ENCODE measurements around the gene PNPO. TPM values are rescaled to one million over a fixed set of nuclear protein-coding genes. Genes with fewer than 3 reads are reported as not detected.
"Not testable (repeated sequence)": the region's sequence is repeated elsewhere in the genome, so short reads cannot be mapped to it uniquely, and the experiment has no call there.

The PNPO gene
- total and polyA plus RNA-seq, 2 experiments from 2014 or later: 12.2 to 17.0 TPM

GRCh38 chr17:47931848-47932247 lies 9.5 kb upstream of the PNPO start:
- H3K36me3 ChIP-seq (replicated peaks; ENCODE audit: insufficient read depth, low read depth): no peaks in the 10 kb centered on the region
- no peak overlapping the region for H2AFZ ChIP-seq
- no peak overlapping the region for H3K4me3 ChIP-seq
- H3K4me2 ChIP-seq: no peak overlapping the region
- no peaks in the 10 kb centered on the region for H4K20me1 ChIP-seq (ENCODE audit: insufficient read depth, poor library complexity, severe bottlenecking)
- no peaks in the 10 kb centered on the region for H3K4me1 ChIP-seq (ENCODE audit: insufficient read depth)
- H3K9me3 ChIP-seq (ENCODE audit: low read depth): no peaks in the 10 kb centered on the region
- H3K27ac ChIP-seq: no peak overlapping the region
- no peaks in the 10 kb centered on the region for H3K9me2 ChIP-seq (replicated peaks; ENCODE audit: insufficient read depth)
- DNase-seq (ENCODE audit: low spot score): no peak
- H3K79me2 ChIP-seq: no peaks in the 10 kb centered on the region
- no peak for TF ChIP-seq EZH2phosphoT487 (IDR thresholded peaks at IDR 0.05; ENCODE audit: low read depth, severe bottlenecking, unreplicated experiment)
- no peak for TF ChIP-seq CTCF (IDR thresholded peaks at IDR 0.05; ENCODE audit: poor library complexity)
- no peak for TF ChIP-seq EZH2 (IDR thresholded peaks at IDR 0.05; ENCODE audit: borderline replicate concordance)
- WGBS (ENCODE audit: low lambda C conversion rate, missing lambda C conversion rate): 89% methylated on average over 4 of the region's 4 CpGs
- no peaks in the 10 kb centered on the region for H3K27me3 ChIP-seq

GRCh38 chr17:47934856-47935255 lies 6.5 kb upstream of the PNPO start:
- H3K9me3 ChIP-seq (ENCODE audit: low read depth): no peaks in the 10 kb centered on the region
- H3K27ac ChIP-seq: no peak overlapping the region
- H3K9me2 ChIP-seq (replicated peaks; ENCODE audit: insufficient read depth): no peaks in the 10 kb centered on the region
- H3K27me3 ChIP-seq: no peaks in the 10 kb centered on the region
- no peak overlapping the region for H3K4me3 ChIP-seq
- DNase-seq (ENCODE audit: low spot score): no peak
- no peaks in the 10 kb centered on the region for H3K36me3 ChIP-seq (replicated peaks; ENCODE audit: insufficient read depth, low read depth)
- no peak overlapping the region for H3K4me2 ChIP-seq
- TF ChIP-seq EZH2phosphoT487 (IDR thresholded peaks at IDR 0.05; ENCODE audit: low read depth, severe bottlenecking, unreplicated experiment) (no peak), CTCF (IDR thresholded peaks at IDR 0.05; ENCODE audit: poor library complexity) (no peak), EZH2 (IDR thresholded peaks at IDR 0.05; ENCODE audit: borderline replicate concordance) (no peak)
- H3K4me1 ChIP-seq (ENCODE audit: insufficient read depth): no peaks in the 10 kb centered on the region
- WGBS (ENCODE audit: low lambda C conversion rate, missing lambda C conversion rate): 100% methylated on average over 1 of the region's 1 CpG
- no peaks in the 10 kb centered on the region for H3K79me2 ChIP-seq
- no peaks in the 10 kb centered on the region for H4K20me1 ChIP-seq (ENCODE audit: insufficient read depth, poor library complexity, severe bottlenecking)
- H2AFZ ChIP-seq: no peak overlapping the region

- not testable (repeated sequence) for H3K4me2 ChIP-seq; H2AFZ ChIP-seq; H3K36me3 ChIP-seq (replicated peaks; ENCODE audit: insufficient read depth, low read depth); H3K4me1 ChIP-seq (ENCODE audit: insufficient read depth); H3K9me3 ChIP-seq (ENCODE audit: low read depth); H3K79me2 ChIP-seq; H3K4me3 ChIP-seq; H3K27ac ChIP-seq; H4K20me1 ChIP-seq (ENCODE audit: insufficient read depth, poor library complexity, severe bottlenecking); H3K27me3 ChIP-seq; DNase-seq (ENCODE audit: low spot score); H3K9me2 ChIP-seq (replicated peaks; ENCODE audit: insufficient read depth)
- WGBS (ENCODE audit: low lambda C conversion rate, missing lambda C conversion rate): 76% methylated on average over 3 of the region's 3 CpGs
Observed at GRCh38 chr17:47935468-47935867, 5.9 kb upstream of the PNPO start.

GRCh38 chr17:47935961-47936360 lies 5.4 kb upstream of the PNPO start:
- H3K27me3 ChIP-seq: no peaks in the 10 kb centered on the region
- no peak overlapping the region for H3K4me2 ChIP-seq
- H3K36me3 ChIP-seq (replicated peaks; ENCODE audit: insufficient read depth, low read depth): no peaks in the 10 kb centered on the region
- no peak overlapping the region for H2AFZ ChIP-seq
- no peak overlapping the region for H3K27ac ChIP-seq
- TF ChIP-seq EZH2 (IDR thresholded peaks at IDR 0.05; ENCODE audit: borderline replicate concordance) (no peak), EZH2phosphoT487 (IDR thresholded peaks at IDR 0.05; ENCODE audit: low read depth, severe bottlenecking, unreplicated experiment) (no peak), CTCF (IDR thresholded peaks at IDR 0.05; ENCODE audit: poor library complexity) (no peak)
- H3K4me3 ChIP-seq: no peak overlapping the region
- 90% methylated on average over 5 of the region's 5 CpGs for WGBS (ENCODE audit: low lambda C conversion rate, missing lambda C conversion rate)
- DNase-seq (ENCODE audit: low spot score): no peak
- no peaks in the 10 kb centered on the region for H3K4me1 ChIP-seq (ENCODE audit: insufficient read depth)
- no peaks in the 10 kb centered on the region for H3K79me2 ChIP-seq
- H3K9me2 ChIP-seq (replicated peaks; ENCODE audit: insufficient read depth): no peaks in the 10 kb centered on the region
- no peaks in the 10 kb centered on the region for H3K9me3 ChIP-seq (ENCODE audit: low read depth)
- H4K20me1 ChIP-seq (ENCODE audit: insufficient read depth, poor library complexity, severe bottlenecking): no peaks in the 10 kb centered on the region

All from hepatocyte (in vitro differentiated cells).